Thoracic aorta (tissue), 2 donors: Measurements from ENCODE around the gene PCDH9. TPM values are rescaled to one million over a fixed set of nuclear protein-coding genes. Genes with fewer than 3 reads are reported as not detected.

Experiments used
- ATAC-seq: fragments of 150-250 bp; one replicate; pipeline ENCODE4 v1.8.0; 2017; ENCODE audit warnings: low read depth; ENCODE audit not compliant: insufficient number of reproducible peaks, low FRiP score
- DNase-seq: peaks from one replicate; pipeline ENCODE4 v3.0.0-alpha.2; 2020; ENCODE audit warnings: low spot score
- H3K27ac ChIP-seq, 2 donors: fragments of 200-600 bp; sonication (generic); 1 replicate in 1 of 2; 2 replicates in 1 of 2; pipeline ENCODE4 v1.5.1; 2016; ENCODE audit warnings: mild to moderate bottlenecking in 2 of 2, moderate library complexity in 2 of 2
- H3K27me3 ChIP-seq: fragments of 200-600 bp; sonication (generic); replicated peaks from 2 replicates; pipeline ENCODE4 v1.6.0; 2016; ENCODE audit warnings: mild to moderate bottlenecking; ENCODE audit not compliant: insufficient read depth
- H3K36me3 ChIP-seq: fragments of 200-600 bp; sonication (generic); one replicate; pipeline ENCODE4 v1.5.1; 2016
- H3K4me1 ChIP-seq, 2 donors: fragments of 200-600 bp; sonication (generic); 1 replicate in 1 of 2; 2 replicates in 1 of 2; pipeline versions ENCODE4 v1.5.1 to v1.6.0; 2016; ENCODE audit warnings: low read depth in 2 of 2, mild to moderate bottlenecking in 1 of 2; ENCODE audit not compliant: control insufficient read depth in 1 of 2
- H3K4me3 ChIP-seq: fragments of 200-600 bp; sonication (generic); 2 replicates; pipeline ENCODE4 v1.5.1; 2016; ENCODE audit warnings: mild to moderate bottlenecking
- H3K9me3 ChIP-seq: fragments of 200-600 bp; sonication (generic); 2 replicates; pipeline ENCODE4 v1.5.1; 2016
- total RNA-seq, 2 donors: library from RNA; depleted of rRNA; stranded (reverse); fragments of >200 nt; gene quantifications; one replicate each; pipeline versions ENCODE4 v1.1.0 to v1.2.3, GENCODE V29; 2016
- TF ChIP-seq, protein P1 (sequence below): fragments of 200-600 bp; sonication (generic); IDR thresholded peaks from one replicate; pipeline ENCODE4 v1.5.1; 2019; ENCODE audit warnings: antibody characterized with exemption

PCDH9 gene
- total RNA-seq, 2 donors from 2014 or later, result 12.3 to 15.3 TPM

DNA sequence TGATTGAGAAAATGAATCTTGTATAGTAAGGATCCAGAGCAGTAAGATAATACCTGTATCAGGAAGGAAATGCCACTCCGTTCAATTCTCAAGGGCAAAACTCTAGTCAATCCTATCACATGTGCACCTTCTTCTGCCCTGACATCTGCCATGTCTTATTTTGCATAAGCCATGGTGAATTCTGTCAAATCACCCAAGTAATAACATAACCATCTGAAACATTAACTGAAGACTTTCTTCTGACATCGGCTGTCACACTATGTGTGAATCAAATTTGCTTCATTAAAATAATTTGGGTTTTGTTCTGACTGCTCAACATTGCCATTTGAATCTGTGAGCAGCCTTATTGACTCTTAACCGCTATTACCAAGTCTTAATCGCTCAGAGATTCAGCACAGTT is 91.2 kb downstream of the PCDH9 start:
- no peaks in the 10 kb centered on the region for H3K9me3 ChIP-seq
- H3K36me3 ChIP-seq, result no peaks in the 10 kb centered on the region
- ATAC-seq (no peak), DNase-seq (no peak)
- H3K4me1 ChIP-seq, result no peaks in the 10 kb centered on the region
- TF ChIP-seq, protein P1, sequence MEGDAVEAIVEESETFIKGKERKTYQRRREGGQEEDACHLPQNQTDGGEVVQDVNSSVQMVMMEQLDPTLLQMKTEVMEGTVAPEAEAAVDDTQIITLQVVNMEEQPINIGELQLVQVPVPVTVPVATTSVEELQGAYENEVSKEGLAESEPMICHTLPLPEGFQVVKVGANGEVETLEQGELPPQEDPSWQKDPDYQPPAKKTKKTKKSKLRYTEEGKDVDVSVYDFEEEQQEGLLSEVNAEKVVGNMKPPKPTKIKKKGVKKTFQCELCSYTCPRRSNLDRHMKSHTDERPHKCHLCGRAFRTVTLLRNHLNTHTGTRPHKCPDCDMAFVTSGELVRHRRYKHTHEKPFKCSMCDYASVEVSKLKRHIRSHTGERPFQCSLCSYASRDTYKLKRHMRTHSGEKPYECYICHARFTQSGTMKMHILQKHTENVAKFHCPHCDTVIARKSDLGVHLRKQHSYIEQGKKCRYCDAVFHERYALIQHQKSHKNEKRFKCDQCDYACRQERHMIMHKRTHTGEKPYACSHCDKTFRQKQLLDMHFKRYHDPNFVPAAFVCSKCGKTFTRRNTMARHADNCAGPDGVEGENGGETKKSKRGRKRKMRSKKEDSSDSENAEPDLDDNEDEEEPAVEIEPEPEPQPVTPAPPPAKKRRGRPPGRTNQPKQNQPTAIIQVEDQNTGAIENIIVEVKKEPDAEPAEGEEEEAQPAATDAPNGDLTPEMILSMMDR, result no peak
- no peak overlapping the region for H3K27ac ChIP-seq
- no peak overlapping the region for H3K4me3 ChIP-seq
- no peaks in the 10 kb centered on the region for H3K27me3 ChIP-seq

- no peak overlapping the region for H3K27ac ChIP-seq
- H3K4me3 ChIP-seq, result no peak overlapping the region
- no peaks in the 10 kb centered on the region for H3K36me3 ChIP-seq
- ATAC-seq (no peak), DNase-seq (no peak)
- no peaks in the 10 kb centered on the region for H3K27me3 ChIP-seq
- TF ChIP-seq, protein P1, result no peak
- no peaks in the 10 kb centered on the region for H3K4me1 ChIP-seq
- H3K9me3 ChIP-seq, result no peaks in the 10 kb centered on the region
These were observed 92.9 kb downstream of the PCDH9 start for GRCh38 chr13:67137044-67137735.

GRCh38 chr13:67136157-67136556 is 94.0 kb downstream of the PCDH9 start:
- Histone ChIP-seq H3K27ac (no peak overlapping the region), H3K4me1 (no peaks in the 10 kb centered on the region), H3K4me3 (no peak overlapping the region), H3K27me3 (no peaks in the 10 kb centered on the region), H3K9me3 (no peaks in the 10 kb centered on the region), H3K36me3 (no peaks in the 10 kb centered on the region)
- ATAC-seq, result no peak
- DNase-seq, result no peak
- TF ChIP-seq, protein P1, result no peak

GRCh38 chr13:67135356-67135755 is 94.8 kb downstream of the PCDH9 start:
- Histone ChIP-seq H3K4me3 (no peak overlapping the region), H3K4me1 (no peaks in the 10 kb centered on the region), H3K36me3 (no peaks in the 10 kb centered on the region), H3K9me3 (no peaks in the 10 kb centered on the region), H3K27me3 (no peaks in the 10 kb centered on the region), H3K27ac (no peak overlapping the region)
- DNase-seq, result no peak
- ATAC-seq, result no peak
- TF ChIP-seq, protein P1, result no peak

DNA sequence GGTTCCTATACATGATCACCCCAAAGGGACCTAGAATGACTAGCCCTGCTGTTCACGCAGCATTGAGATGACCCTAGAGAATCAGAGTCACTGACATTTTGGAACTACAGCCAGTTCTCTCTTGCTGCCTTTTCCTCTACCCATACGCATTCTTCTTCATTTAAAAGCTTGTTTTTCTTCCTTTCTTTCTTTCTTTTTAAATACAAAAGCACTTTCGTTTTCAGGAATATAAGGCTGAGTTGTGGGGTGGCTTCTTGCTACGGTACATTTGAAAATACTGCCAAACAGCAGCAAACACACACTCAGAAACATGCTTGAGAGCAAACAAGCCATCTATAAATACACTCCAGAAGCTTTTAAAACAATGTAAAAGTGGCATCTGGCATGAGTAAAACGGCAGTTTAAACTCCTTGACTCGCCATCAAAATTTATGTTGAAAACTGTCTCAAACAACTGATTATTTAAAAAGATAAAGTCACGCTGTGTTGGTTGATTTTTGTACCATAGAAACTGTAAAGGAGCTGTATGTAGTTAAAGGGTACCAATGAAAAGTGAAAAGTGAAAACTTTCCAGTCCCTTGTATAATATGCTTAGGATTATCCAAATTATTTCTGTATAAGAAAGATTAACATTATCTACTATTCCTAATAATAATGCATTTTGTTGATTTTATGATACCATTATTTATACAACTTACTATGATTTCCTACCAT is 95.6 kb downstream of the PCDH9 start:
- H3K27me3 ChIP-seq, result no peaks in the 10 kb centered on the region
- H3K4me3 ChIP-seq, result peak overlapping the region; percentile 59
- ATAC-seq, result no peak
- DNase-seq, result no peak
- TF ChIP-seq, protein P1, result no peak
- H3K36me3 ChIP-seq, result no peaks in the 10 kb centered on the region
- no peak overlapping the region for H3K27ac ChIP-seq
- no peaks in the 10 kb centered on the region for H3K9me3 ChIP-seq
- H3K4me1 ChIP-seq, result no peaks in the 10 kb centered on the region
